Prostate gland (tissue), 2 donors: ENCODE results near the gene RNF183. TPM values are rescaled to one million over a fixed set of nuclear protein-coding genes. Genes with fewer than 3 reads are reported as not detected.
A peak's percentile ranks its signal among the peaks of the same experiment; 100 is the strongest.

ENCODE experiments used
- DNase-seq: peaks from one replicate; pipeline ENCODE4 v3.0.0-alpha.2; 2019; ENCODE audit warnings: low spot score
- H3K27ac ChIP-seq, 2 donors: fragments of 200-600 bp; sonication (generic); 2 replicates each; pipeline ENCODE4 v1.5.1; 2017 to 2019
- H3K27me3 ChIP-seq: fragments of 200-600 bp; sonication (generic); replicated peaks from 2 replicates; pipeline ENCODE4 v1.5.1; 2019; ENCODE audit not compliant: insufficient read depth
- H3K36me3 ChIP-seq, 2 donors: fragments of 200-600 bp; sonication (generic); 1 replicate in 1 of 2; 2 replicates in 1 of 2; pipeline versions ENCODE4 v1.5.1 to v1.8.1; 2017 to 2019
- H3K4me1 ChIP-seq: fragments of 200-600 bp; sonication (generic); replicated peaks from 2 replicates; pipeline ENCODE4 v1.5.1; 2019
- H3K4me3 ChIP-seq, 2 donors: fragments of 200-600 bp; sonication (generic); 2 replicates each; pipeline ENCODE4 v1.5.1; 2017 to 2019
- H3K9me3 ChIP-seq: fragments of 200-600 bp; sonication (generic); 2 replicates; pipeline ENCODE4 v1.5.1; 2017
- POLR2A ChIP-seq: fragments of 450-650 bp; IDR thresholded peaks from one replicate; pipeline ENCODE4 v1.6.1; 2016; ENCODE audit warnings: antibody characterized with exemption, mild to moderate bottlenecking
- POLR2AphosphoS5 ChIP-seq: sonication (generic); formaldehyde crosslinking; IDR thresholded peaks from one replicate; pipeline ENCODE4 v1.6.1; 2017; ENCODE audit warnings: antibody characterized with exemption
- WGBS: methylation state at CpG from one replicate; pipeline ENCODE4 v1.1.5; 2018; 5-methylcytosine and 5-hydroxymethylcytosine counted together
- intact Hi-C: fragments of 100-400 bp; cut with DNase I; formaldehyde crosslinking; loops from one replicate; pipeline ENCODE4 v1.14.2; 2022
- total RNA-seq, 2 donors: library from RNA; depleted of rRNA; stranded (reverse); fragments of >200 nt; gene quantifications; one replicate each; pipeline ENCODE4 v1.1.0, GENCODE V29; 2016
- TF ChIP-seq, protein P1 (sequence below), 4 experiments: fragments of 200-600 bp in 2 of 4; fragments of 450-650 bp in 2 of 4; sonication (generic) in 2 of 4; IDR thresholded peaks; 1 replicate in 3 of 4; 2 replicates in 1 of 4; pipeline ENCODE4 v1.5.1; 2016 to 2019; ENCODE audit warnings: antibody characterized with exemption in 4 of 4, mild to moderate bottlenecking in 2 of 4, moderate library complexity in 2 of 4

Gene RNF183
- total RNA-seq, 2 donors from 2014 or later, result 0.57 TPM; not detected in 1

DNA sequence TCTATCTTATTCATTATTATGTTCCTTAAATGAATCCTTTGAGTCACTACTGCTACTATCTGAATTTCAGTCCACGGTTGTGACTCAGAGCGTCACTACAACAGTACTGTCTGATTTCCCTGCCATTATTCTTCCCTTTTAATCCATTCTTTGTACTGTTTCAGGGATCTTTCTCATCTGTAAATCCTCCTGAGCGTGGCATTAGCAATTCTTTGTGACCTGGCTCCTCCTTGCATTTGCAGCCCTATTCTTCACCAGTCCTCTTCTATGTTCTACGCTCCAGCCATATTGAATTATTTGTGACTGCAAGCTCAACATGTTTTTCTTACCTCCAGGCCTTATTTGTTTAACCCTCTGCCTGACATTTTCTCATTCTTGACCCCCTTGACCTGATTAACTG, 21.8 kb downstream of the RNF183 start:
- Histone ChIP-seq H3K4me3 (no peak overlapping the region), H3K27ac (no peak overlapping the region), H3K36me3 (peaks cover 0 to 9% of the 10 kb centered on the region in 2 donors), H3K9me3 (no peaks in the 10 kb centered on the region), H3K27me3 (no peaks in the 10 kb centered on the region), H3K4me1 (no peaks in the 10 kb centered on the region)
- TF ChIP-seq, protein P1, sequence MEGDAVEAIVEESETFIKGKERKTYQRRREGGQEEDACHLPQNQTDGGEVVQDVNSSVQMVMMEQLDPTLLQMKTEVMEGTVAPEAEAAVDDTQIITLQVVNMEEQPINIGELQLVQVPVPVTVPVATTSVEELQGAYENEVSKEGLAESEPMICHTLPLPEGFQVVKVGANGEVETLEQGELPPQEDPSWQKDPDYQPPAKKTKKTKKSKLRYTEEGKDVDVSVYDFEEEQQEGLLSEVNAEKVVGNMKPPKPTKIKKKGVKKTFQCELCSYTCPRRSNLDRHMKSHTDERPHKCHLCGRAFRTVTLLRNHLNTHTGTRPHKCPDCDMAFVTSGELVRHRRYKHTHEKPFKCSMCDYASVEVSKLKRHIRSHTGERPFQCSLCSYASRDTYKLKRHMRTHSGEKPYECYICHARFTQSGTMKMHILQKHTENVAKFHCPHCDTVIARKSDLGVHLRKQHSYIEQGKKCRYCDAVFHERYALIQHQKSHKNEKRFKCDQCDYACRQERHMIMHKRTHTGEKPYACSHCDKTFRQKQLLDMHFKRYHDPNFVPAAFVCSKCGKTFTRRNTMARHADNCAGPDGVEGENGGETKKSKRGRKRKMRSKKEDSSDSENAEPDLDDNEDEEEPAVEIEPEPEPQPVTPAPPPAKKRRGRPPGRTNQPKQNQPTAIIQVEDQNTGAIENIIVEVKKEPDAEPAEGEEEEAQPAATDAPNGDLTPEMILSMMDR (IDR thresholded peaks at IDR 0.05), result no peak
- TF ChIP-seq POLR2A, result no peak
- no peak for TF ChIP-seq POLR2AphosphoS5
- no peak for DNase-seq
- WGBS, result 95% methylated on average over 4 of the region's 4 CpGs
- intact Hi-C loops, result no loop called here

DNA sequence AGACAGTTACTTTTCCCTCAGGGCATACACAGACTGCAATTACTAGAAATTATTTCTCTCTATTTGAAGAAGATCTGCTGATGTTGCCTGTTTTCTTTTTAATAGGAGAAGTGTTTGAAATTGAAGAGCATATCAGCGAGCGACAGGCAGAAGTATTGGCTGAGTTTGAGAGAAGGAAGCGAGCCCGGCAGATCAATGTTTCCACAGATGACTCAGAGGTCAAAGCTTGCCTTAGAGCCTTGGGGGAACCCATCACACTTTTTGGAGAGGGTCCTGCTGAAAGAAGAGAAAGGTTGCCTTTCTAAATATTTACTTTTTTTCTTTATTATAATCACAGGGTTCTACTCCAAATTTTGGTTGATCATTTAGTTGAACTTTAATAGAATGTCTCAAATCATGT, 24.3 kb downstream of the RNF183 start:
- H3K9me3 ChIP-seq, result no peaks in the 10 kb centered on the region
- intact Hi-C loops, result loop anchor here (10.0 kb wide), 2 partner anchors 126 to 306 kb away; partner anchors contain the start of gene ALAD
- peaks cover 0 to 9% of the 10 kb centered on the region in 2 donors for H3K36me3 ChIP-seq
- H3K27ac ChIP-seq, result no peak overlapping the region
- H3K4me3 ChIP-seq, result no peak overlapping the region
- 61% methylated on average over 4 of the region's 4 CpGs for WGBS
- H3K27me3 ChIP-seq, result no peaks in the 10 kb centered on the region
- TF ChIP-seq POLR2AphosphoS5, result no peak
- no peak for TF ChIP-seq POLR2A
- TF ChIP-seq, protein P1 (IDR thresholded peaks at IDR 0.05), result no peak
- no peak for DNase-seq
- no peaks in the 10 kb centered on the region for H3K4me1 ChIP-seq

DNA sequence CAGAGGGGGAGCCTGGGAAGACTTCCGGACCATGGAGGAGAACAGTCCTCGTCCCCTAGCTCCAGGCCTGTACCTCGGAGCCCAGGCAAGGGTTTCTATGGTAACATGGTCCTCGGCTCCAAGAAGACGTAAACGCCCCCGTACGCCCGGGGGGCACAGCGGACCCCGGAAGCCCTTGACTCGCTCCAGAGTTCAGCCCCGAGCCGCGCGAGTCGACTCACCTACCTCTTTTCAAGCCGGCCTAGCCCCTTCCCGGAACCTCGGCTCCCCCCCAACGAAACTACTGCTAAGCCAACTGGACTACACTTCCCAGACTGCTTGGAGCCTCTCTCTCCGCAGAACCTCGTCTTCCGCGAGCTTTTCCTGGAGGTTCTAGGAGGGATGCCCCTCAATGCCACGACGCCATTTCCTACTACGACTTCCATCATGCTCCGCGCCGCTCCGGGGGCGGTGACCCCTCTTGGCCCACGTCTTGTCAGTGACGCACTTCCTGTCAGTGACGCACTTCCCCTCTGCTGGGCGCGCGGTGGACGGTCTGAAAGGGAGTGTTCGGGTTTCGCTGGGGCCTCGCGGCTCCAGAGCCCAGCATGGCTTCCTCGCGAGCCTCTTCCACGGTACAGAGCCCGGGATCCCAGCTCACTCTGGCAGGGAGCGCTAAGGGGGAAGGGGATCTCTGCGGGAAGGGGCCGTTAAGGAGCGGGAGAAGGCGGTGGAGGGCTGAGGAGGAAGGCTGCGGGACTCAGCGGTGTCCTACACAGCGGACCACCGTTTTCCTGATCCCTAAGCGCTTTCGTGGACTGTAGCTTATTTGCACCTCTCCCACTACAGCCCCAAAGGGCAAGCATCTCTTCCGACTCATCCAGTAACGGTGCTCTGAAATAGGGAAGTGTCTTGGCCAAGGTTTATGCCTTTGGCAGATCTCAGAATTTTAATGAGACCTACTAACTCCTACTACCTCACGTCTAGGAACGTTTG, 27.7 kb downstream of the RNF183 start, which contains the start of the genes CDC26 and PRPF4:
TSS of gene CDC26 (minus strand) at position 416 of the 975 bp plus-strand sequence. CDS start 3,065 bp downstream, outside the sequence.
TSS of gene PRPF4 (plus strand) at position 502 of the 975 bp plus-strand sequence. CDS start at position 588, 86 bp downstream.
- peak; percentile 89 for TF ChIP-seq POLR2A
- TF ChIP-seq, protein P1 (IDR thresholded peaks at IDR 0.05), result peak in 2 of 4 experiments; percentile 24 to 30
- TF ChIP-seq POLR2AphosphoS5, result peak; percentile 99
- peak; percentile 96 for DNase-seq
- Histone ChIP-seq H3K4me1 (no peaks in the 10 kb centered on the region), H3K27ac (peak within 1 kb of the TSS; percentile 85 to 95), H3K9me3 (no peaks in the 10 kb centered on the region), H3K4me3 (peak within 1 kb of the TSS; percentile 51 to 56), H3K27me3 (no peaks in the 10 kb centered on the region), H3K36me3 (peaks cover 0 to 4% of the 10 kb centered on the region in 2 donors)
- intact Hi-C loops, result loop anchor here (10.0 kb wide), 2 partner anchors 129 to 309 kb away; partner anchors contain the start of gene ALAD
- under 1% methylated on average over 52 of the region's 63 CpGs for WGBS

DNA sequence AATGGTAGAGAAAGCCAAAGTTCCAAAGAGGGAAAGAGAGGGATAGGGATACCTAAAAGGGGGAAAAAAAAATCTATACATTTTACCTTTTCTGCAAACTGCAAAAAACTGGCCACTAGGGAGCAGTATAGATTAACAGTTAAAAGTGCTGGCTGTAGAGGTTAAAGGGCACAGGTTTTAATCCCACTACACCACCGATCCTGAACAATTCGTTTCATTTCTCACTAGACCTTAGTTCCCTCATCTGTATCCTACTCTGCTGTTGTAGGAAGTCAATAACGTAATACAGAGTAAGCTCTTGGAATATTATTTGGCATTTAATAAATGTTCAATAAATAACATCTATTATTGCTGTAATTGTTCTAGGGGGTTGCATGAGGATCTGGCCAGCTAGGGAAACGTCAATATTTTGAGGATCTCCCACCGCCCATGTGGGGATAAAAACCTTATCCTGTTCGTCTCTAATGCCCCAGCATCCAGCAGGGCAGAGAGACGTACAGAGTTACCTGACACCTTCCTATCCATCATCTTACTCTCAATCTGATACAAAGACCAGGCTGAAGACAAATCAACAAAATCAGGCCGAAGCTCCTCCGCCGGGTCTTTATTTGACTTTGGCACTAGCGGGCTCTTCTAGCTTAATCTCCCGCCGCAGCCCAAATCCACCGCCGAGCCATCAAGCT, 28.6 kb downstream of the RNF183 start:
- H3K36me3 ChIP-seq, result peaks cover 0 to 4% of the 10 kb centered on the region in 2 donors
- under 1% methylated on average over 15 of the region's 15 CpGs for WGBS

More for the DNA sequence above, 28.6 kb downstream of the RNF183 start:
- Histone ChIP-seq H3K4me3 (peak overlapping the region; percentile 51 to 56), H3K4me1 (no peaks in the 10 kb centered on the region), H3K9me3 (no peaks in the 10 kb centered on the region), H3K27me3 (no peaks in the 10 kb centered on the region), H3K27ac (peak overlapping the region; percentile 85 to 95)
- no peak for TF ChIP-seq POLR2AphosphoS5
- TF ChIP-seq, protein P1 (IDR thresholded peaks at IDR 0.05), result peak; percentile 32 to 79 (median 74)
- intact Hi-C loops, result loop anchor here (5.0 to 10.0 kb wide), 4 partner anchors 52 to 383 kb away; partner anchors contain the start of genes ALAD, FKBP15 and SLC31A1
- DNase-seq, result peak; percentile 30
